Activated CD8-positive, alpha-beta memory T cell treated with anti-CD3 and anti-CD28 coated beads, Interleukin-2, amount 10 ng/mL, durations not matched to agents 7 days and 5 days (primary cell): Measurements from ENCODE around the gene ADCY4. TPM values are rescaled to one million over a fixed set of nuclear protein-coding genes. Genes with fewer than 3 reads are reported as not detected.

ENCODE experiments used
- ATAC-seq: fragments of 150-1000 bp; cut with Tn5 transposase; one replicate; pipeline ENCODE4 v1.10.0; 2021; ENCODE audit warnings: moderate library complexity
- CTCF ChIA-PET: fragments of 350-600 bp; sonication (Branson Sonifier 250); formaldehyde crosslinking; loops from one replicate; lab custom pipeline; 2021; ENCODE audit warnings: antibody characterized with exemption; lab: Charles Lee
- DNase-seq: peaks from one replicate; pipeline ENCODE4 v3.0.0-alpha.2; 2020
- H3K27ac Mint-ChIP-seq: one replicate; pipeline ENCODE4 v1.8.0; 2021; ENCODE audit warnings: mild to moderate bottlenecking, mixed read lengths
- H3K27me3 Mint-ChIP-seq: one replicate; pipeline ENCODE4 v1.8.0; 2021; ENCODE audit warnings: mixed read lengths
- H3K36me3 Mint-ChIP-seq: one replicate; pipeline ENCODE4 v1.8.0; 2021; ENCODE audit warnings: mild to moderate bottlenecking, mixed read lengths
- H3K4me1 Mint-ChIP-seq: one replicate; pipeline ENCODE4 v1.8.0; 2021; ENCODE audit warnings: mixed read lengths
- H3K4me3 Mint-ChIP-seq: one replicate; pipeline ENCODE4 v1.8.0; 2021; ENCODE audit warnings: mild to moderate bottlenecking, moderate library complexity, mixed read lengths
- H3K9me3 Mint-ChIP-seq: one replicate; pipeline ENCODE4 v1.8.0; 2022; ENCODE audit warnings: low read depth, mixed read lengths
- total RNA-seq, 2 experiments: library from RNA; stranded (reverse); gene quantifications; one replicate each; pipeline ENCODE4 v1.2.3, GENCODE V29; 2021

ADCY4 gene
- total RNA-seq, 2 experiments from 2014 or later, result 1.6 to 3.4 TPM

- Mint-ChIP-seq H3K9me3 (no peaks in the 10 kb centered on the region), H3K27ac (no peak overlapping the region), H3K36me3 (peaks cover 7% of the 10 kb centered on the region), H3K4me3 (no peak overlapping the region), H3K27me3 (peaks cover 32% of the 10 kb centered on the region), H3K4me1 (peaks cover 24% of the 10 kb centered on the region)
- DNase-seq (no peak), ATAC-seq (no peak)
- CTCF ChIA-PET, result interaction anchor here (5.6 kb wide), 1 partner anchor 10 kb away, joined by 30 read pairs; no protein-coding TSS in a partner anchor
Observed at GRCh38 chr14:24342889-24343288, 8.0 kb upstream of the ADCY4 start.

- no peak for DNase-seq
- peaks cover 27% of the 10 kb centered on the region for H3K4me1 Mint-ChIP-seq
- CTCF ChIA-PET, result interaction anchor here (1.0 to 25.2 kb wide), 8 partner anchors 8 to 98 kb away, joined by 3 to 854 read pairs (median 8); partner anchors contain the start of genes CBLN3, CIDEB, KHNYN and LTB4R
- H3K4me3 Mint-ChIP-seq, result no peak overlapping the region
- no peak overlapping the region for H3K27ac Mint-ChIP-seq
- no peak for ATAC-seq
- H3K27me3 Mint-ChIP-seq, result peaks cover 20% of the 10 kb centered on the region
- peaks cover 16% of the 10 kb centered on the region for H3K36me3 Mint-ChIP-seq
- no peaks in the 10 kb centered on the region for H3K9me3 Mint-ChIP-seq
Observed at GRCh38 chr14:24340606-24341005, 5.7 kb upstream of the ADCY4 start.

- H3K9me3 Mint-ChIP-seq, result no peaks in the 10 kb centered on the region
- peaks cover 21% of the 10 kb centered on the region for H3K36me3 Mint-ChIP-seq
- H3K27ac Mint-ChIP-seq, result peak within 1 kb of the TSS; percentile 88
- peaks cover 25% of the 10 kb centered on the region for H3K27me3 Mint-ChIP-seq
- peak within 1 kb of the TSS; percentile 91 for H3K4me3 Mint-ChIP-seq
- peaks cover 33% of the 10 kb centered on the region for H3K4me1 Mint-ChIP-seq
- DNase-seq (peak; percentile 86), ATAC-seq (peak; percentile 94)
- CTCF ChIA-PET, result interaction anchor here (0.6 to 25.2 kb wide), 11 partner anchors 7 to 231 kb away, joined by 3 to 854 read pairs (median 6); partner anchors contain the start of genes CBLN3, CIDEB, KHNYN and LTB4R
Observed at GRCh38 chr14:24339284-24340151, 4.6 kb upstream of the ADCY4 start, which contains the start of gene RIPK3. RIPK3 (minus strand) TSS chr14:24339991; CDS start chr14:24339826, 165 bp downstream.

GRCh38 chr14:24338843-24339242 is 4.0 kb upstream of the ADCY4 start:
- DNase-seq (no peak), ATAC-seq (no peak)
- Mint-ChIP-seq H3K27ac (peak overlapping the region; percentile 88), H3K9me3 (no peaks in the 10 kb centered on the region), H3K36me3 (peaks cover 21% of the 10 kb centered on the region), H3K4me3 (peak overlapping the region; percentile 91), H3K4me1 (peaks cover 35% of the 10 kb centered on the region), H3K27me3 (peaks cover 26% of the 10 kb centered on the region)
- CTCF ChIA-PET, result interaction anchor here (1.4 to 25.2 kb wide), 7 partner anchors 9 to 96 kb away, joined by 4 to 854 read pairs (median 6); partner anchors contain the start of genes CBLN3, CIDEB, KHNYN and LTB4R

- H3K9me3 Mint-ChIP-seq, result no peaks in the 10 kb centered on the region
- CTCF ChIA-PET, result interaction anchor here (1.8 to 25.2 kb wide), 5 partner anchors 11 to 95 kb away, joined by 6 to 854 read pairs (median 19); partner anchors contain the start of genes CBLN3, CIDEB, KHNYN and LTB4R
- H3K27ac Mint-ChIP-seq, result no peak overlapping the region
- peak overlapping the region; percentile 91 for H3K4me3 Mint-ChIP-seq
- DNase-seq (no peak), ATAC-seq (no peak)
- H3K36me3 Mint-ChIP-seq, result peaks cover 21% of the 10 kb centered on the region
- peaks cover 42% of the 10 kb centered on the region for H3K4me1 Mint-ChIP-seq
- peaks cover 27% of the 10 kb centered on the region for H3K27me3 Mint-ChIP-seq
Observed at GRCh38 chr14:24337824-24338175, 2.9 kb upstream of the ADCY4 start.

- ATAC-seq, result no peak
- no peak for DNase-seq
- peaks cover 46% of the 10 kb centered on the region for H3K4me1 Mint-ChIP-seq
- H3K9me3 Mint-ChIP-seq, result no peaks in the 10 kb centered on the region
- H3K27ac Mint-ChIP-seq, result no peak overlapping the region
- CTCF ChIA-PET, result interaction anchor here (1.6 to 25.2 kb wide), 6 partner anchors 10 to 95 kb away, joined by 5 to 854 read pairs (median 12); partner anchors contain the start of genes CBLN3, CIDEB, KHNYN and LTB4R
- peaks cover 29% of the 10 kb centered on the region for H3K27me3 Mint-ChIP-seq
- no peak overlapping the region for H3K4me3 Mint-ChIP-seq
- peaks cover 21% of the 10 kb centered on the region for H3K36me3 Mint-ChIP-seq
Observed at GRCh38 chr14:24337144-24337823, 2.4 kb upstream of the ADCY4 start.

GRCh38 chr14:24335461-24336171 is 745 bp upstream of the ADCY4 start:
- DNase-seq, result no peak
- Mint-ChIP-seq H3K4me3 (no peak overlapping the region), H3K9me3 (no peaks in the 10 kb centered on the region), H3K27ac (no peak overlapping the region), H3K36me3 (peaks cover 21% of the 10 kb centered on the region), H3K4me1 (peaks cover 58% of the 10 kb centered on the region), H3K27me3 (peaks cover 34% of the 10 kb centered on the region)
- ATAC-seq, result no peak
- CTCF ChIA-PET, result interaction anchor here (1.6 to 25.2 kb wide), 3 partner anchors 24 to 94 kb away, joined by 5 to 854 read pairs (median 19); partner anchors contain the start of genes CBLN3, KHNYN, LTB4R and LTB4R2

GRCh38 chr14:24332268-24332993 is 2.4 kb downstream of the ADCY4 start:
- ATAC-seq (peak; percentile 66), DNase-seq (peak; percentile 92)
- H3K27me3 Mint-ChIP-seq, result peaks cover 38% of the 10 kb centered on the region
- peak overlapping the region; percentile 73 for H3K4me3 Mint-ChIP-seq
- CTCF ChIA-PET, result interaction anchor here (0.8 to 25.2 kb wide), 31 partner anchors 8 to 360 kb away, joined by 3 to 854 read pairs (median 8); partner anchors contain the start of genes CBLN3, CHMP4A, CIDEB and DHRS1
- peaks cover 12% of the 10 kb centered on the region for H3K36me3 Mint-ChIP-seq
- no peaks in the 10 kb centered on the region for H3K9me3 Mint-ChIP-seq
- peak overlapping the region; percentile 82 for H3K27ac Mint-ChIP-seq
- peaks cover 65% of the 10 kb centered on the region for H3K4me1 Mint-ChIP-seq

- DNase-seq (no peak), ATAC-seq (no peak)
- Mint-ChIP-seq H3K4me1 (peaks cover 72% of the 10 kb centered on the region), H3K4me3 (peak overlapping the region; percentile 73), H3K27me3 (peaks cover 38% of the 10 kb centered on the region), H3K9me3 (no peaks in the 10 kb centered on the region), H3K36me3 (peaks cover 9% of the 10 kb centered on the region), H3K27ac (peak overlapping the region; percentile 82)
- CTCF ChIA-PET, result interaction anchor here (0.8 to 25.2 kb wide), 18 partner anchors 9 to 110 kb away, joined by 3 to 854 read pairs (median 10); partner anchors contain the start of genes CBLN3, CIDEB, DHRS1 and KHNYN
Observed at GRCh38 chr14:24331731-24332267, 3.1 kb downstream of the ADCY4 start.

GRCh38 chr14:24330973-24331674 is 3.7 kb downstream of the ADCY4 start:
- DNase-seq (no peak), ATAC-seq (no peak)
- Mint-ChIP-seq H3K9me3 (no peaks in the 10 kb centered on the region), H3K4me3 (no peak overlapping the region), H3K36me3 (peaks cover 8% of the 10 kb centered on the region), H3K27me3 (peaks cover 38% of the 10 kb centered on the region), H3K27ac (no peak overlapping the region), H3K4me1 (peaks cover 72% of the 10 kb centered on the region)
- CTCF ChIA-PET, result interaction anchor here (1.0 to 25.2 kb wide), 10 partner anchors 9 to 110 kb away, joined by 3 to 854 read pairs (median 12); partner anchors contain the start of genes CBLN3, CIDEB, KHNYN and LTB4R

- Mint-ChIP-seq H3K9me3 (no peaks in the 10 kb centered on the region), H3K4me1 (peaks cover 67% of the 10 kb centered on the region), H3K36me3 (no peaks in the 10 kb centered on the region), H3K27ac (peak overlapping the region; percentile 65), H3K27me3 (peaks cover 32% of the 10 kb centered on the region), H3K4me3 (peak overlapping the region; percentile 9)
- DNase-seq, result peak; percentile 94
- ATAC-seq, result peak; percentile 71
- CTCF ChIA-PET, result interaction anchor here (0.8 to 25.2 kb wide), 7 partner anchors 9 to 216 kb away, joined by 3 to 854 read pairs (median 5); partner anchors contain the start of genes CBLN3, CIDEB, KHNYN and LTB4R
Observed at GRCh38 chr14:24329736-24330135, 5.1 kb downstream of the ADCY4 start.
